GM12878 (cell line): ENCODE results near the gene LMX1B. TPM values are rescaled to one million over a fixed set of nuclear protein-coding genes. Genes with fewer than 3 reads are reported as not detected.

Source experiments
- ATAC-seq: fragments of 200-7000 bp; cut with Tn5 transposase; 3 replicates; pipeline ENCODE4 v1.9.1; 2020; ENCODE audit warnings: mild to moderate bottlenecking, moderate library complexity
- BruUV-seq: library from RNA; stranded (reverse); fragments of 400-500 nt; replicated peaks from 2 replicates; lab custom pipeline; 2021; lab: Mats Ljungman, UMichigan
- CTCF ChIA-PET: fragments of 300-600 bp; sonication (Branson Sonifier 250); formaldehyde crosslinking; extraction: SDS; loops from one replicate; lab custom pipeline; 2021; ENCODE audit warnings: inconsistent platforms; lab: Yijun Ruan, JAX
- POLR2A ChIA-PET: fragments of 350-600 bp; formaldehyde crosslinking; extraction: SDS; loops from one replicate; lab custom pipeline; 2021; ENCODE audit warnings: inconsistent platforms; lab: Charles Lee
- RAD21 ChIA-PET: fragments of 300-600 bp; sonication (Branson Sonifier 250); formaldehyde crosslinking; loops from one replicate; lab custom pipeline; 2023; ENCODE audit warnings: antibody characterized with exemption; ENCODE audit not compliant: unreplicated experiment; lab: Charles Lee
- SMC1A ChIA-PET: fragments of 300-600 bp; sonication (Branson Sonifier 250); formaldehyde crosslinking; loops from one replicate; lab custom pipeline; 2023; ENCODE audit not compliant: unreplicated experiment, uncharacterized antibody; lab: Charles Lee
- DNase-seq: peaks from one replicate; pipeline ENCODE4 v3.0.0-alpha.2; 2011; ENCODE audit warnings: low read depth, low spot score
- FAIRE-seq: peaks from 3 replicates; lab custom pipeline; 2011; peaks lifted over from hg19 to GRCh38; lab: Jason Lieb, UNC
- H2AFZ ChIP-seq: 2 replicates; pipeline ENCODE4 v1.6.0; 2011; ENCODE audit warnings: low read depth, low read length, control low read depth; ENCODE audit not compliant: control insufficient read depth
- H3K27ac ChIP-seq: 2 replicates; pipeline ENCODE4 v1.5.1; 2011; ENCODE audit warnings: control low read depth; ENCODE audit not compliant: control insufficient read depth, insufficient read depth
- H3K27me3 ChIP-seq, 2 experiments: replicated peaks in 1 of 2; 2 replicates each; pipeline versions ENCODE4 v1.6.0 to v1.6.1; 2011; ENCODE audit warnings: low read length in 1 of 2; ENCODE audit not compliant: control insufficient read depth in 2 of 2, insufficient read depth in 2 of 2
- H3K36me3 ChIP-seq, 2 experiments: 2 replicates each; pipeline ENCODE4 v1.5.1; 2011; ENCODE audit warnings: low read length in 1 of 2; ENCODE audit not compliant: control insufficient read depth in 2 of 2, insufficient read depth in 2 of 2
- H3K4me1 ChIP-seq: 2 replicates; pipeline ENCODE4 v1.6.1; 2011; ENCODE audit warnings: mild to moderate bottlenecking, low read length, moderate library complexity, mixed read lengths; ENCODE audit not compliant: control insufficient read depth, insufficient read depth
- H3K4me2 ChIP-seq: 2 replicates; pipeline ENCODE4 v1.6.0; 2011; ENCODE audit warnings: control low read depth; ENCODE audit not compliant: control insufficient read depth, insufficient read depth
- H3K4me3 ChIP-seq: fragments of 200-600 bp; sonication (generic); 2 replicates; pipeline ENCODE4 v1.5.1; 2016
- H3K79me2 ChIP-seq: 2 replicates; pipeline ENCODE4 v1.6.0; 2011; ENCODE audit warnings: low read length; ENCODE audit not compliant: control insufficient read depth, insufficient read depth
- H3K9ac ChIP-seq: 2 replicates; pipeline ENCODE4 v1.8.0; 2011; ENCODE audit warnings: low read length, control low read depth, mixed read lengths; ENCODE audit not compliant: control insufficient read depth, insufficient read depth
- H3K9me3 ChIP-seq: replicated peaks from 3 replicates; pipeline ENCODE4 v1.5.1; 2011; ENCODE audit warnings: mild to moderate bottlenecking, low read length; ENCODE audit not compliant: control insufficient read depth, insufficient read depth
- H4K20me1 ChIP-seq: 2 replicates; pipeline ENCODE4 v1.6.0; 2011; ENCODE audit not compliant: control insufficient read depth, insufficient read depth
- E4F1 ChIP-seq: fragments of 450-650 bp; IDR thresholded peaks from 2 replicates; pipeline ENCODE4 v1.6.1; 2018; ENCODE audit warnings: borderline replicate concordance, mild to moderate bottlenecking; ENCODE audit not compliant: partially characterized antibody
- EP300 ChIP-seq, 2 experiments: fragments of 150-350 bp in 1 of 2; IDR thresholded peaks; 2 replicates each; pipeline ENCODE4 v1.6.1; 2011 to 2012; ENCODE audit warnings: low read depth in 2 of 2, low read length in 2 of 2, borderline replicate concordance in 1 of 2, improper control_type of control experiment in 1 of 2, inconsistent platforms in 1 of 2; ENCODE audit not compliant: control insufficient read depth in 1 of 2
- HDAC2 ChIP-seq: fragments of 200-600 bp; sonication (generic); IDR thresholded peaks from 2 replicates; pipeline ENCODE4 v1.6.1; 2017
- KAT2A ChIP-seq: conservative IDR thresholded peaks from 2 replicates; pipeline ENCODE4 v1.6.1; 2011; ENCODE audit warnings: low read depth, low read length; ENCODE audit not compliant: control insufficient read depth
- MTA3 ChIP-seq: IDR thresholded peaks from 2 replicates; pipeline ENCODE4 v1.6.1; 2012; ENCODE audit warnings: low read length, inconsistent platforms, borderline replicate concordance
- RCOR1 ChIP-seq: conservative IDR thresholded peaks from 2 replicates; pipeline ENCODE4 v1.6.1; 2012; ENCODE audit warnings: low read depth, low read length, improper control_type of control experiment
- RELB ChIP-seq: fragments of 450-650 bp; IDR thresholded peaks from 2 replicates; pipeline ENCODE4 v1.6.1; 2017; ENCODE audit warnings: low read depth, mild to moderate bottlenecking, moderate library complexity
- STAT3 ChIP-seq: IDR thresholded peaks from 2 replicates; pipeline ENCODE4 v1.6.1; 2011; ENCODE audit warnings: low read depth, low read length, improper control_type of control experiment
- ZNF274 ChIP-seq: IDR thresholded peaks from one replicate; pipeline ENCODE4 v1.8.0; 2011; ENCODE audit not compliant: insufficient read length, insufficient read depth
- WGBS: methylation state at CpG from one replicate; pipeline ENCODE4 v1.1.6; 2016; ENCODE audit warnings: low lambda C conversion rate; ENCODE audit not compliant: insufficient replicate concordance, insufficient coverage; ENCODE audit errors: missing lambda C conversion rate; 5-methylcytosine and 5-hydroxymethylcytosine counted together
- in situ Hi-C: fragments of 300-500 bp; cut with MboI; formaldehyde crosslinking; loops from 9 replicates; pipeline ENCODE4 v1.14.3; 2018; ENCODE audit warnings: mixed read lengths
- intact Hi-C: fragments of 100-400 bp; cut with micrococcal nuclease; formaldehyde crosslinking; loops from one replicate; pipeline ENCODE4 v1.14.2; 2022; ENCODE audit not compliant: unreplicated experiment
- polyA plus RNA-seq, 11 experiments: library from polyadenylated mRNA; depleted of rRNA in 4 of 11; unstranded in 6 of 11; stranded (reverse) in 5 of 11; fragments of >200 nt; fragmentation: Nextera tagmentation in 4 of 11; fragmentation: Illumina TruSeq in 1 of 11; extraction: Ambion mirVana in 4 of 11; extraction: Trizol in 1 of 11; gene quantifications; 1 replicate in 1 of 11; 2 replicates in 10 of 11; pipeline versions ENCODE4 v1.2.1 to v1.2.3, GENCODE V29; 2011 to 2016; ENCODE audit warnings: inconsistent platforms in 2 of 11, missing spikeins in 2 of 11, low read depth in 1 of 11
- total RNA-seq, 4 experiments: library from RNA; depleted of rRNA in 3 of 4; stranded (reverse); fragments of >200 nt in 3 of 4; fragmentation: Illumina TruSeq in 1 of 4; extraction: Trizol in 1 of 4; gene quantifications; 2 replicates each; pipeline versions ENCODE4 v1.2.1 to v1.2.3, GENCODE V29; 2013 to 2021

LMX1B gene
- total and polyA plus RNA-seq, 10 of the 15 experiments (the other 5 are each of a cell fraction or from before 2014, with no cell fraction given): not detected

- in situ Hi-C loops: no loop called here
- RAD21 ChIA-PET: no interaction called here
- Histone ChIP-seq H3K27me3 (peaks cover 22 to 26% of the 10 kb centered on the region in 2 experiments), H3K4me2 (no peak overlapping the region), H3K27ac (no peak overlapping the region), H4K20me1 (no peaks in the 10 kb centered on the region), H3K36me3 (no peaks in the 10 kb centered on the region)
- TF ChIP-seq EP300 (IDR thresholded peaks at IDR 0.05; ENCODE audit: borderline replicate concordance in 1 of 2, control insufficient read depth in 1 of 2, low read depth in 2 of 2, low read length in 2 of 2): no peak
- TF ChIP-seq RELB: no peak
- TF ChIP-seq STAT3: no peak
- no peak for TF ChIP-seq ZNF274
- no peak for TF ChIP-seq MTA3
- TF ChIP-seq KAT2A: no peak
- no peak for TF ChIP-seq HDAC2
- TF ChIP-seq RCOR1: no peak
- TF ChIP-seq E4F1: no peak
- TF ChIP-seq, all 136 proteins: peak for 0
- ATAC-seq: no peak
- no peak for FAIRE-seq
- intact Hi-C loops: no loop called here
- H3K4me3 ChIP-seq: no peak overlapping the region
- DNase-seq: no peak
- H3K79me2 ChIP-seq: no peaks in the 10 kb centered on the region
- BruUV-seq: no TSS peak
- H3K9me3 ChIP-seq: no peaks in the 10 kb centered on the region
- 39% methylated on average over 7 of the region's 7 CpGs for WGBS
- no peak overlapping the region for H2AFZ ChIP-seq
- no peak overlapping the region for H3K9ac ChIP-seq
- SMC1A ChIA-PET: interaction anchor here (1.1 kb wide), 1 partner anchor 51 kb away, joined by 4 read pairs; no protein-coding TSS in a partner anchor
- POLR2A ChIA-PET: no interaction called here
- H3K4me1 ChIP-seq: no peaks in the 10 kb centered on the region
- CTCF ChIA-PET: no interaction called here
These were observed 14.4 kb downstream of the LMX1B start for GRCh38 chr9:126628146-126628545.
